Keratinocyte (primary cell): ENCODE results near the gene MGAT5. TPM values are rescaled to one million over a fixed set of nuclear protein-coding genes. Genes with fewer than 3 reads are reported as not detected.

Experiments used
- DNase-seq: peaks from one replicate; pipeline ENCODE4 v3.0.0-alpha.2; 2011; ENCODE audit warnings: low read depth, missing footprints, low spot score
- FAIRE-seq: peaks from 2 replicates; lab custom pipeline; 2011; peaks lifted over from hg19 to GRCh38; lab: Jason Lieb, UNC
- H2AFZ ChIP-seq: 2 replicates; pipeline ENCODE4 v1.6.0; 2012; ENCODE audit warnings: low read length, control low read depth, inconsistent platforms; ENCODE audit not compliant: control insufficient read depth
- H3K27ac ChIP-seq: 2 replicates; pipeline ENCODE4 v1.5.1; 2011; ENCODE audit warnings: low read length; ENCODE audit not compliant: control insufficient read depth, insufficient read depth
- H3K27me3 ChIP-seq: 3 replicates; pipeline ENCODE4 v1.6.0; 2011; ENCODE audit warnings: low read length; ENCODE audit not compliant: control insufficient read depth, insufficient read depth; ENCODE audit errors: extremely low read depth
- H3K36me3 ChIP-seq, 2 experiments: 2 replicates in 1 of 2; 3 replicates in 1 of 2; pipeline ENCODE4 v1.5.1; 2011; ENCODE audit warnings: low read length in 2 of 2, mild to moderate bottlenecking in 1 of 2; ENCODE audit not compliant: control insufficient read depth in 2 of 2, insufficient read depth in 2 of 2; ENCODE audit errors: extremely low read depth in 1 of 2
- H3K4me1 ChIP-seq: 3 replicates; pipeline ENCODE4 v1.5.1; 2011; ENCODE audit warnings: low read length; ENCODE audit not compliant: control insufficient read depth, insufficient read depth; ENCODE audit errors: extremely low read depth
- H3K4me2 ChIP-seq: 3 replicates; pipeline ENCODE4 v1.6.0; 2011; ENCODE audit warnings: low read depth, low read length; ENCODE audit not compliant: control insufficient read depth, insufficient read depth; ENCODE audit errors: extremely low read depth
- H3K4me3 ChIP-seq, 3 experiments: fragments of 200-600 bp in 1 of 3; sonication (generic) in 1 of 3; 2 replicates in 2 of 3; 3 replicates in 1 of 3; pipeline ENCODE4 v1.5.1; 2011 to 2016; ENCODE audit warnings: low read length in 3 of 3, mild to moderate bottlenecking in 3 of 3, control low read depth in 2 of 3, inconsistent platforms in 1 of 3, low read depth in 1 of 3, mixed read lengths in 1 of 3, mixed run types in 1 of 3, moderate library complexity in 1 of 3; ENCODE audit not compliant: control insufficient read depth in 2 of 3, insufficient read depth in 2 of 3; ENCODE audit errors: extremely low read depth in 1 of 3
- H3K79me2 ChIP-seq: 2 replicates; pipeline ENCODE4 v1.6.0; 2012; ENCODE audit warnings: low read length; ENCODE audit not compliant: control insufficient read depth, insufficient read depth
- H3K9ac ChIP-seq: 3 replicates; pipeline ENCODE4 v1.6.0; 2011; ENCODE audit warnings: low read length; ENCODE audit not compliant: control insufficient read depth, insufficient read depth; ENCODE audit errors: extremely low read depth
- H3K9me1 ChIP-seq: 3 replicates; pipeline ENCODE4 v1.6.0; 2011; ENCODE audit warnings: low read length; ENCODE audit not compliant: control insufficient read depth, insufficient read depth; ENCODE audit errors: extremely low read depth
- H3K9me3 ChIP-seq: 2 replicates; pipeline ENCODE4 v1.5.1; 2012; ENCODE audit warnings: low read depth, low read length; ENCODE audit not compliant: control insufficient read depth
- H4K20me1 ChIP-seq: 3 replicates; pipeline ENCODE4 v1.6.0; 2011; ENCODE audit warnings: low read length; ENCODE audit not compliant: control insufficient read depth, insufficient read depth; ENCODE audit errors: extremely low read depth
- CTCF ChIP-seq, 3 experiments: IDR thresholded peaks in 1 of 3; conservative IDR thresholded peaks in 1 of 3; optimal IDR thresholded peaks in 1 of 3; 2 replicates in 2 of 3; 3 replicates in 1 of 3; pipeline versions ENCODE3 to v1.5.1; 2011; ENCODE audit warnings: low read length in 3 of 3, mild to moderate bottlenecking in 3 of 3, moderate library complexity in 2 of 3, control low read depth in 1 of 3, inconsistent platforms in 1 of 3; ENCODE audit not compliant: insufficient read depth in 2 of 3; ENCODE audit errors: extremely low read depth in 1 of 3
- EZH2 ChIP-seq: IDR thresholded peaks from one replicate; pipeline ENCODE4 v1.6.1; 2012; ENCODE audit warnings: inconsistent platforms, mild to moderate bottlenecking, low read length, moderate library complexity
- dilution Hi-C: fragments of 300-500 bp; cut with MboI; formaldehyde crosslinking; loops from one replicate; pipeline ENCODE4 v1.7.0; 2020; ENCODE audit warnings: low sequenced_read_pairs; ENCODE audit not compliant: extremely low pct_ligation_motif_present
- polyA plus RNA-seq, 5 experiments: library from polyadenylated mRNA; depleted of rRNA in 3 of 5; stranded (reverse) in 3 of 5; stranded (forward) in 1 of 5; unstranded in 1 of 5; fragments of >200 nt; gene quantifications; 1 replicate in 1 of 5; 2 replicates in 3 of 5; 3 replicates in 1 of 5; pipeline versions ENCODE4 v1.2.1 to v1.2.3, GENCODE V29; 2011 to 2012; ENCODE audit warnings: missing spikeins in 2 of 5, low read depth in 1 of 5, low replicate concordance in 1 of 5

The MGAT5 gene
- polyA plus RNA-seq, 1 donor (not counting 4 experiments of a cell fraction or from before 2014, with no cell fraction given), result 23.0 TPM

- Histone ChIP-seq H2AFZ (no peak overlapping the region), H3K9ac (no peak overlapping the region), H3K4me3 (no peak overlapping the region), H3K9me3 (no peaks in the 10 kb centered on the region), H3K27ac (no peak overlapping the region), H3K9me1 (no peaks in the 10 kb centered on the region), H3K4me1 (no peaks in the 10 kb centered on the region), H3K27me3 (no peaks in the 10 kb centered on the region), H4K20me1 (no peaks in the 10 kb centered on the region), H3K36me3 (peaks cover 0 to 2% of the 10 kb centered on the region in 2 experiments), H3K4me2 (no peak overlapping the region), H3K79me2 (no peaks in the 10 kb centered on the region)
- TF ChIP-seq EZH2 (no peak), CTCF (optimal IDR thresholded peaks at IDR 0.05 in 1 of 3, IDR thresholded peaks at IDR 0.05 in 1 of 3, conservative IDR thresholded peaks at IDR 0.05 in 1 of 3; ENCODE audit: extremely low read depth in 1 of 3, insufficient read depth in 2 of 3, low read length in 3 of 3) (no peak)
- FAIRE-seq, result no peak
- DNase-seq, result no peak
- dilution Hi-C loops, result no loop called here
These were observed 200.6 kb downstream of the MGAT5 start for GRCh38 chr2:134454426-134454825.

- no peaks in the 10 kb centered on the region for H3K27me3 ChIP-seq
- DNase-seq (no peak), FAIRE-seq (no peak)
- no peak overlapping the region for H3K4me2 ChIP-seq
- no peaks in the 10 kb centered on the region for H3K9me1 ChIP-seq
- H3K9me3 ChIP-seq, result no peaks in the 10 kb centered on the region
- peaks cover 0 to 2% of the 10 kb centered on the region in 2 experiments for H3K36me3 ChIP-seq
- TF ChIP-seq EZH2 (no peak), CTCF (optimal IDR thresholded peaks at IDR 0.05 in 1 of 3, IDR thresholded peaks at IDR 0.05 in 1 of 3, conservative IDR thresholded peaks at IDR 0.05 in 1 of 3; ENCODE audit: extremely low read depth in 1 of 3, insufficient read depth in 2 of 3, low read length in 3 of 3) (no peak)
- H3K9ac ChIP-seq, result no peak overlapping the region
- dilution Hi-C loops, result no loop called here
- no peak overlapping the region for H3K4me3 ChIP-seq
- no peaks in the 10 kb centered on the region for H3K79me2 ChIP-seq
- H3K27ac ChIP-seq, result no peak overlapping the region
- no peaks in the 10 kb centered on the region for H3K4me1 ChIP-seq
- H4K20me1 ChIP-seq, result no peaks in the 10 kb centered on the region
- H2AFZ ChIP-seq, result no peak overlapping the region
These were observed 201.1 kb downstream of the MGAT5 start for GRCh38 chr2:134454931-134455330.
